HepG2 (cell line): ENCODE data around the gene ZSCAN2. TPM values are rescaled to one million over a fixed set of nuclear protein-coding genes. Genes with fewer than 3 reads are reported as not detected.

Experiments used
- ATAC-seq: fragments of 200-7000 bp; cut with Tn5 transposase; 3 replicates; pipeline ENCODE4 v1.9.1; 2020; ENCODE audit warnings: mild to moderate bottlenecking, moderate library complexity
- BruUV-seq: library from RNA; stranded (reverse); fragments of 400-500 nt; replicated peaks from 2 replicates; lab custom pipeline; 2021; lab: Mats Ljungman, UMichigan
- CTCF ChIA-PET: fragments of 300-600 bp; formaldehyde crosslinking; extraction: SDS; loops from one replicate; lab custom pipeline; 2021; ENCODE audit warnings: low total read pairs, inconsistent platforms, low intra/inter-chr PET ratio; lab: Yijun Ruan, JAX
- POLR2A ChIA-PET: fragments of 350-600 bp; sonication (Branson Sonifier 250); formaldehyde crosslinking; loops from one replicate; lab custom pipeline; 2020; ENCODE audit warnings: antibody characterized with exemption, inconsistent platforms; lab: Yijun Ruan, JAX
- DNase-seq: peaks from one replicate; pipeline ENCODE4 v3.0.0-alpha.2; 2015; ENCODE audit warnings: low spot score
- FAIRE-seq: peaks from 3 replicates; lab custom pipeline; 2011; peaks lifted over from hg19 to GRCh38; lab: Jason Lieb, UNC
- H2AFZ ChIP-seq: one replicate; pipeline ENCODE4 v1.6.1; 2011; ENCODE audit warnings: low read length, inconsistent platforms
- H3K27ac ChIP-seq: fragments of 300-600 bp; 3 replicates; pipeline ENCODE4 v1.8.0; 2011; ENCODE audit warnings: mixed run types, mild to moderate bottlenecking, mixed read lengths, low read length, inconsistent platforms; ENCODE audit not compliant: insufficient read depth; ENCODE audit errors: extremely low read length
- H3K27me3 ChIP-seq, 2 experiments: fragments of 200-600 bp in 1 of 2; 2 replicates in 1 of 2; 3 replicates in 1 of 2; pipeline versions ENCODE4 v1.6.0 to v1.8.0; 2011; ENCODE audit warnings: low read length in 2 of 2, mild to moderate bottlenecking in 2 of 2, moderate library complexity in 2 of 2, inconsistent platforms in 1 of 2; ENCODE audit not compliant: insufficient read depth in 2 of 2, control insufficient read depth in 1 of 2
- H3K36me3 ChIP-seq, 2 experiments: fragments of 200-600 bp in 1 of 2; replicated peaks in 1 of 2; 2 replicates in 1 of 2; 3 replicates in 1 of 2; pipeline versions ENCODE4 v1.5.1 to v1.8.0; 2011; ENCODE audit warnings: low read length in 2 of 2, inconsistent platforms in 1 of 2; ENCODE audit not compliant: insufficient read depth in 2 of 2, control insufficient read depth in 1 of 2
- H3K4me1 ChIP-seq: 2 replicates; pipeline ENCODE4 v1.5.1; 2012; ENCODE audit warnings: low read length, inconsistent platforms; ENCODE audit not compliant: insufficient read depth
- H3K4me2 ChIP-seq: 2 replicates; pipeline ENCODE4 v1.6.0; 2011; ENCODE audit warnings: low read depth, low read length, inconsistent platforms
- H3K4me3 ChIP-seq, 3 experiments: fragments of 200-600 bp in 1 of 3; sonication (generic), shearing (Covaris generic) in 1 of 3; replicated peaks in 1 of 3; 2 replicates each; pipeline ENCODE4 v1.5.1; 2011 to 2016; ENCODE audit warnings: low read length in 3 of 3, inconsistent platforms in 2 of 3, low read depth in 2 of 3, mild to moderate bottlenecking in 2 of 3, control low read depth in 1 of 3, mixed read lengths in 1 of 3; ENCODE audit not compliant: insufficient read depth in 1 of 3
- H3K79me2 ChIP-seq: one replicate; pipeline ENCODE4 v1.6.1; 2011; ENCODE audit warnings: low read length, inconsistent platforms; ENCODE audit not compliant: insufficient read depth
- H3K9ac ChIP-seq: 2 replicates; pipeline ENCODE4 v1.6.0; 2011; ENCODE audit warnings: mild to moderate bottlenecking, low read depth, low read length, inconsistent platforms; ENCODE audit not compliant: insufficient read depth
- H3K9me3 ChIP-seq: 2 replicates; pipeline ENCODE4 v1.5.1; 2012; ENCODE audit warnings: mild to moderate bottlenecking, low read length
- H4K20me1 ChIP-seq: 2 replicates; pipeline ENCODE4 v1.6.0; 2011; ENCODE audit warnings: inconsistent platforms, mild to moderate bottlenecking, low read length, moderate library complexity; ENCODE audit not compliant: insufficient read depth
- ARID4A ChIP-seq: sonication (generic); formaldehyde crosslinking; IDR thresholded peaks from 2 replicates; pipeline ENCODE4 v1.5.0; 2020; ENCODE audit warnings: mild to moderate bottlenecking, missing genetic modification reagents, borderline replicate concordance
- CTCF ChIP-seq: sonication (generic); formaldehyde crosslinking; IDR thresholded peaks from 2 replicates; pipeline ENCODE4 v1.5.0; 2020; ENCODE audit warnings: mild to moderate bottlenecking, missing genetic modification reagents, moderate library complexity
- PRPF4 ChIP-seq: fragments of 200-400 bp; formaldehyde crosslinking; IDR thresholded peaks from 2 replicates; pipeline ENCODE4 v1.6.1; 2016; ENCODE audit warnings: low read length, low read depth; ENCODE audit not compliant: poor library complexity, severe bottlenecking
- RARA ChIP-seq: IDR thresholded peaks from 2 replicates; pipeline ENCODE4 v1.6.1; 2016; ENCODE audit warnings: missing genetic modification reagents, missing compliant biosample characterization
- SAP130 ChIP-seq: IDR thresholded peaks from 2 replicates; pipeline ENCODE4 v1.6.1; 2016; ENCODE audit warnings: low read depth
- ZBTB8A ChIP-seq: sonication (generic); formaldehyde crosslinking; IDR thresholded peaks from 2 replicates; pipeline ENCODE4 v1.4.0; 2020; ENCODE audit warnings: mild to moderate bottlenecking, low read depth, missing genetic modification reagents, borderline replicate concordance
- ZNF281 ChIP-seq: sonication (generic); formaldehyde crosslinking; IDR thresholded peaks from 2 replicates; pipeline ENCODE4 v1.4.0; 2020; ENCODE audit warnings: missing genetic modification reagents, borderline replicate concordance
- ZNF687 ChIP-seq: sonication (generic); formaldehyde crosslinking; IDR thresholded peaks from 2 replicates; pipeline ENCODE4 v1.5.1; 2020; ENCODE audit warnings: mild to moderate bottlenecking, missing genetic modification reagents, moderate library complexity
- WGBS: methylation state at CpG from one replicate; pipeline ENCODE4 v1.1.6; 2017; ENCODE audit warnings: low lambda C conversion rate; 5-methylcytosine and 5-hydroxymethylcytosine counted together
- in situ Hi-C: cut with HindIII; loops from 2 replicates; pipeline ENCODE4 v1.10.0; 2017; ENCODE audit warnings: low pct_unique_long_range_greater_than_20kb; ENCODE audit not compliant: extremely low pct_ligation_motif_present
- intact Hi-C: fragments of 100-400 bp; cut with micrococcal nuclease; formaldehyde crosslinking; loops from one replicate; pipeline ENCODE4 v1.10.0; 2022; ENCODE audit not compliant: unreplicated experiment
- polyA plus RNA-seq, 8 experiments: library from polyadenylated mRNA; depleted of rRNA in 3 of 8; stranded (reverse) in 7 of 8; unstranded in 1 of 8; fragments of >200 nt; fragmentation: Illumina TruSeq in 4 of 8; extraction: Trizol in 4 of 8; gene quantifications; 2 replicates each; pipeline versions ENCODE4 v1.2.1 to v1.2.3, GENCODE V29; 2011 to 2016; ENCODE audit warnings: low read depth in 4 of 8, missing spikeins in 1 of 8, mixed read lengths in 1 of 8; ENCODE audit not compliant: insufficient read depth in 1 of 8
- total RNA-seq, 5 experiments: library from RNA; depleted of rRNA; stranded (reverse); fragments of >200 nt; fragmentation: Illumina TruSeq; extraction: Trizol; gene quantifications; 2 replicates each; pipeline ENCODE4 v1.2.3, GENCODE V29; 2016; ENCODE audit warnings: low read depth in 1 of 5

The ZSCAN2 gene
- total and polyA plus RNA-seq, 2 of the 13 experiments (the other 11 are each of a cell fraction or from before 2014, with no cell fraction given), result 11.4 to 21.5 TPM

GRCh38 chr15:84594617-84595290 is 6.1 kb upstream of the ZSCAN2 start:
- no peaks in the 10 kb centered on the region for H3K27me3 ChIP-seq
- no peak overlapping the region for H3K9ac ChIP-seq
- no peaks in the 10 kb centered on the region for H3K9me3 ChIP-seq
- intact Hi-C loops (loop anchor here (5.0 kb wide), 1 partner anchor 153 kb away; the partner anchor contains the start of gene ZNF592), in situ Hi-C loops (loop anchor here (5.0 to 10.0 kb wide), 2 partner anchors 43 to 330 kb away; no protein-coding TSS in a partner anchor)
- no TSS peak for BruUV-seq
- no peaks in the 10 kb centered on the region for H4K20me1 ChIP-seq
- H3K4me1 ChIP-seq, result peaks cover 44% of the 10 kb centered on the region
- FAIRE-seq, result peak; percentile 40
- H3K4me3 ChIP-seq, result peak overlapping the region in 2 of 3 experiments; percentile 7 to 36; a peak in 2 of 6 replicates
- ATAC-seq, result peak; percentile 76
- no peak overlapping the region for H3K27ac ChIP-seq
- no peaks in the 10 kb centered on the region for H3K36me3 ChIP-seq
- WGBS, result 0% methylated on average over 3 of the region's 3 CpGs
- peak; percentile 46 for DNase-seq
- no peaks in the 10 kb centered on the region for H3K79me2 ChIP-seq
- H3K4me2 ChIP-seq, result peak overlapping the region; percentile 69
- no peak overlapping the region for H2AFZ ChIP-seq
- ChIA-PET CTCF (no interaction called here), POLR2A (interaction anchor here (1.0 to 1.7 kb wide), 4 partner anchors 13 to 64 kb away, joined by 3 to 8 read pairs (median 4); partner anchors contain the start of gene WDR73)
- TF ChIP-seq ARID4A (CRISPR knock-in tag) (peak; percentile 30; the same call in 1 of the 2 replicates), ZNF281 (peak; percentile 98), RARA (CRISPR knock-in tag) (0 out of 2 replicates have a peak, but pooled peaks have one; percentile 36), CTCF (0 out of 2 replicates have a peak, but pooled peaks have one; percentile 17), PRPF4 (peak; percentile 8), ZNF687 (peak; percentile 40), ZBTB8A (no peak), SAP130 (CRISPR knock-in tag) (peak; percentile 72)
